UCSD-AML1 (cell line): ENCODE measurements around the gene WFDC12.
"Not testable (repeated sequence)": the region's sequence is repeated elsewhere in the genome, so short reads cannot be mapped to it uniquely, and the experiment has no call there.

Source experiments
- DNase-seq: peaks from one replicate; lab custom pipeline; 2025; ENCODE audit not compliant: unreplicated experiment; lab: John Stamatoyannopoulos, UW

The WFDC12 gene

GRCh38 chr20:45124365-45124764 is at the start of gene WFDC12:
Gene WFDC12 (minus strand): TSS chr20:45124465. CDS start chr20:45124447, 18 bp downstream.
- no peak for DNase-seq

GRCh38 chr20:45173522-45173921 is 49.3 kb upstream of the WFDC12 start:
- DNase-seq = no peak

GRCh38 chr20:45164906-45165305 is 40.6 kb upstream of the WFDC12 start:
- DNase-seq = no peak

GRCh38 chr20:45163083-45163803 is 39.0 kb upstream of the WFDC12 start:
- no peak for DNase-seq

GRCh38 chr20:45157962-45158361 is 33.7 kb upstream of the WFDC12 start:
- DNase-seq = no peak

- DNase-seq = no peak
These were observed 32.4 kb upstream of the WFDC12 start for GRCh38 chr20:45156713-45157112.

GRCh38 chr20:45154794-45155193 is 30.5 kb upstream of the WFDC12 start:
- DNase-seq = not testable (repeated sequence)

- no peak for DNase-seq
These were observed 29.9 kb upstream of the WFDC12 start for GRCh38 chr20:45154183-45154582.

- no peak for DNase-seq
These were observed 29.5 kb upstream of the WFDC12 start for GRCh38 chr20:45153752-45154151.

- DNase-seq = no peak
These were observed 28.9 kb upstream of the WFDC12 start for GRCh38 chr20:45153147-45153546.

GRCh38 chr20:45152405-45152804 is 28.1 kb upstream of the WFDC12 start:
- DNase-seq = no peak

- DNase-seq = no peak
These were observed 24.8 kb upstream of the WFDC12 start for GRCh38 chr20:45149062-45149461.

GRCh38 chr20:45140836-45141235 is 16.6 kb upstream of the WFDC12 start:
- DNase-seq = no peak

GRCh38 chr20:45139733-45140375 is 15.6 kb upstream of the WFDC12 start:
- DNase-seq = not testable (repeated sequence)

- DNase-seq = peak; percentile 61
These were observed 14.5 kb upstream of the WFDC12 start for GRCh38 chr20:45138561-45139300.

- no peak for DNase-seq
These were observed 12.6 kb upstream of the WFDC12 start for GRCh38 chr20:45136911-45137310.

- no peak for DNase-seq
These were observed 3.8 kb upstream of the WFDC12 start for GRCh38 chr20:45128099-45128498.

GRCh38 chr20:45121388-45121787 is 2.9 kb downstream of the WFDC12 start:
- DNase-seq = no peak

- DNase-seq = no peak
These were observed 4.6 kb downstream of the WFDC12 start for GRCh38 chr20:45119556-45120266.

- DNase-seq = no peak
These were observed 6.2 kb downstream of the WFDC12 start for GRCh38 chr20:45118028-45118427.

GRCh38 chr20:45117581-45117980 is 6.7 kb downstream of the WFDC12 start:
- no peak for DNase-seq
